ENCODE data around the gene CYB5R2.

GRCh38 chr11:7703740-7704139 is 30.4 kb upstream of the CYB5R2 start:
- TF ChIP-seq POLR2A (IDR thresholded peaks at IDR 0.05) (no peak), CTCF (IDR thresholded peaks at IDR 0.05) (no peak), POLR2AphosphoS5 (IDR thresholded peaks at IDR 0.05) (no peak)

All from breast epithelium (tissue), 3 donors.